ENCODE measurements around the gene SFI1.

Gene SFI1

GRCh38 chr22:31629741-31630184 lies 133.4 kb downstream of the SFI1 start:
- Histone ChIP-seq H4K8ac (ENCODE audit: low read length) (peak overlapping the region; percentile 80), H2BK120ac (ENCODE audit: low read depth, low read length) (peak overlapping the region; percentile 37), H3K27ac (ENCODE audit: low read length, poor library complexity, severe bottlenecking) (peak overlapping the region; percentile 58), H3K27me3 (ENCODE audit: control insufficient read depth in 1 of 2, insufficient read depth in 1 of 2, low read length in 2 of 2) (no peaks in the 10 kb centered on the region), H3K18ac (ENCODE audit: low read depth in 1 of 2, low read length in 2 of 2) (peak overlapping the region; percentile 88 to 93), H3K36me3 (ENCODE audit: control insufficient read depth in 1 of 2, insufficient read depth in 2 of 2, low read depth in 1 of 2, low read length in 2 of 2) (peaks cover 23 to 56% of the 10 kb centered on the region in 2 experiments), H3K23ac (ENCODE audit: low read length in 2 of 2) (peak overlapping the region in 1 of 2 experiments; percentile 5), H3K4me3 (ENCODE audit: insufficient read depth in 1 of 2, low read depth in 1 of 2, low read length in 2 of 2) (peak overlapping the region; percentile 63 to 92), H2AFZ (ENCODE audit: low read depth, low read length) (no peak overlapping the region), H2BK12ac (ENCODE audit: low read length in 2 of 2) (peak overlapping the region in 1 of 2 experiments; percentile 38), H3K14ac (ENCODE audit: low read length in 2 of 2) (peak overlapping the region in 1 of 2 experiments; percentile 56), H3K4ac (ENCODE audit: low read depth in 1 of 2, low read length in 2 of 2) (peak overlapping the region; percentile 88 to 89), H3K79me1 (replicated peaks; ENCODE audit: low read length, poor library complexity, severe bottlenecking) (peaks cover 10% of the 10 kb centered on the region), H4K91ac (ENCODE audit: low read length) (peak overlapping the region; percentile 88), H2AK5ac (ENCODE audit: low read length, severe bottlenecking) (no peak overlapping the region), H2BK15ac (ENCODE audit: low read depth, poor library complexity, severe bottlenecking) (peak overlapping the region; percentile 73), H3K4me2 (ENCODE audit: low read length, poor library complexity, severe bottlenecking) (peak overlapping the region; percentile 71), H3K4me1 (ENCODE audit: control insufficient read depth, insufficient read depth, low read depth, low read length) (peaks cover 74% of the 10 kb centered on the region), H3K9ac (ENCODE audit: low read length) (peak overlapping the region; percentile 92), H3K9me3 (ENCODE audit: control insufficient read depth, low read length) (no peaks in the 10 kb centered on the region), H2BK5ac (ENCODE audit: low read depth, low read length, poor library complexity, severe bottlenecking) (no peak overlapping the region)
- DNase-seq = no peak
- 33% methylated on average over 14 of the region's 14 CpGs for WGBS

DNA sequence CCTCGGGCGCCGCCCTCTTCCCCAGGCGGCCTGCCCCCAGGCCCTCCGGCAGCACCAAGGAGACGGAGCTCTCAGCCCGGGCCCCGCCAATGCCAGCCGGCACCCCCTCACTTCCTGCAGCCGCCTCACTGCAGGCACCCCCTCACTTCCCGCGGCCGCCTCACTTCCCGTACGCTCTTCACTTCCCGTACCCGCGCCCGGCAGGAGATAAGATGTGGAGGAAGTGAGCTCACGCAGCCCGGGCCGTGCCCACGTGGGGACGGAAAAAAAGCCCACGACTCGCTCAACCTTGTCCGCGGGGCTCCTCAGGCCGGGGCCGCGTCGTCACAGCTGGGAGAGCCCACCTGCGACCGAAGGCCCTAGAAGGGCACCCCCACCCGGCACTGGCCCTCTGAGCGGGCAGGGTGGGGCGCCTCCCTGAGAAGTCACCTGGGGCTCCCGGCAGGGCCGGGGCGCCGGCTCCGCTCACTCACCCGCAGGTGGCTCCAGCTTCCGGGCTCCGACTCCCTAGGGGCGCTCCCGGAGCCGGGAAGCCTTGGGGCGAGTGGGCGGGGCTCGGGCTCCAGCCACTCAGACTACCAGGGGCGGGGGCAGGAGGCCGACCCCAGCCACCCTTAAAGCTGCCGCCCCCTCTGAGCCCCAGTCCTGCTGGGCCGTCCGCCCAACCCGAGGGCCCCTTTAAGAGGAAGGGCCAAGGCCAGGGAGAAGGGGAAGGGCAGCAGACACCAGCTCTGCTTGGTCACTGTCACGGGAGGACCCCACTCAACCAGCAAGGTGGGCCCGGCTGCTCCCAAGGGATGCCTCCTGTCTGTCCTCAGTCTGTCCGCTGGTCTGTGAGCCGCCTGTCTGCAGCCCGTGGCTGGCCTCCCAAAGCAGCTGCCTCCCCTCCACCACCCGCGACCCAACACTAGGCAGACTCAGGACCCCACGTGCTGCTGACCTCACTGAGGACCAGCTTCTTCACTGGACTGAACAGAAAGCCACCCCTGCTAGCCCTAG lies 134.3 kb downstream of the SFI1 start:
- Histone ChIP-seq H2BK15ac (ENCODE audit: low read depth, poor library complexity, severe bottlenecking) (peak overlapping the region; percentile 84), H3K23ac (ENCODE audit: low read length in 2 of 2) (peak overlapping the region in 1 of 2 experiments; percentile 34), H2AK5ac (ENCODE audit: low read length, severe bottlenecking) (no peak overlapping the region), H2AFZ (ENCODE audit: low read depth, low read length) (peak overlapping the region; percentile 33), H3K79me1 (replicated peaks; ENCODE audit: low read length, poor library complexity, severe bottlenecking) (peaks cover 16% of the 10 kb centered on the region), H3K36me3 (ENCODE audit: control insufficient read depth in 1 of 2, insufficient read depth in 2 of 2, low read depth in 1 of 2, low read length in 2 of 2) (peaks cover 19 to 50% of the 10 kb centered on the region in 2 experiments), H2BK12ac (ENCODE audit: low read length in 2 of 2) (peak overlapping the region in 1 of 2 experiments; percentile 26), H3K14ac (ENCODE audit: low read length in 2 of 2) (peak overlapping the region in 1 of 2 experiments; percentile 68), H3K4me2 (ENCODE audit: low read length, poor library complexity, severe bottlenecking) (peak overlapping the region; percentile 71), H3K18ac (ENCODE audit: low read depth in 1 of 2, low read length in 2 of 2) (peak overlapping the region; percentile 88 to 93), H3K4ac (ENCODE audit: low read depth in 1 of 2, low read length in 2 of 2) (peak overlapping the region; percentile 88 to 89), H3K27ac (ENCODE audit: low read length, poor library complexity, severe bottlenecking) (peak overlapping the region; percentile 77), H3K4me1 (ENCODE audit: control insufficient read depth, insufficient read depth, low read depth, low read length) (peaks cover 66% of the 10 kb centered on the region), H4K91ac (ENCODE audit: low read length) (peak overlapping the region; percentile 92), H2BK5ac (ENCODE audit: low read depth, low read length, poor library complexity, severe bottlenecking) (peak overlapping the region; percentile 40), H4K8ac (ENCODE audit: low read length) (peak overlapping the region; percentile 98), H3K4me3 (ENCODE audit: insufficient read depth in 1 of 2, low read depth in 1 of 2, low read length in 2 of 2) (peak overlapping the region; percentile 63 to 92), H3K9ac (ENCODE audit: low read length) (peak overlapping the region; percentile 92), H3K9me3 (ENCODE audit: control insufficient read depth, low read length) (no peaks in the 10 kb centered on the region), H3K27me3 (ENCODE audit: control insufficient read depth in 1 of 2, insufficient read depth in 1 of 2, low read length in 2 of 2) (no peaks in the 10 kb centered on the region), H2BK120ac (ENCODE audit: low read depth, low read length) (peak overlapping the region; percentile 37)
- under 1% methylated on average over 54 of the region's 65 CpGs for WGBS
- DNase-seq = peak; percentile 89

GRCh38 chr22:31631436-31631835 lies 135.1 kb downstream of the SFI1 start:
- no peaks in the 10 kb centered on the region for H3K9me3 ChIP-seq (ENCODE audit: control insufficient read depth, low read length)
- H3K79me1 ChIP-seq (replicated peaks; ENCODE audit: low read length, poor library complexity, severe bottlenecking) = peaks cover 17% of the 10 kb centered on the region
- H3K14ac ChIP-seq (ENCODE audit: low read length in 2 of 2) = peak overlapping the region in 1 of 2 experiments; percentile 72
- peaks cover 59% of the 10 kb centered on the region for H3K4me1 ChIP-seq (ENCODE audit: control insufficient read depth, insufficient read depth, low read depth, low read length)
- no peak overlapping the region for H2BK15ac ChIP-seq (ENCODE audit: low read depth, poor library complexity, severe bottlenecking)
- peak overlapping the region; percentile 71 for H3K4me2 ChIP-seq (ENCODE audit: low read length, poor library complexity, severe bottlenecking)
- H2BK120ac ChIP-seq (ENCODE audit: low read depth, low read length) = no peak overlapping the region
- peak overlapping the region; percentile 82 to 86 for H3K18ac ChIP-seq (ENCODE audit: low read depth in 1 of 2, low read length in 2 of 2)
- DNase-seq = no peak
- H3K9ac ChIP-seq (ENCODE audit: low read length) = peak overlapping the region; percentile 92
- no peaks in the 10 kb centered on the region for H3K27me3 ChIP-seq (ENCODE audit: control insufficient read depth in 1 of 2, insufficient read depth in 1 of 2, low read length in 2 of 2)
- no peak overlapping the region for H2AFZ ChIP-seq (ENCODE audit: low read depth, low read length)
- peak overlapping the region; percentile 98 for H4K8ac ChIP-seq (ENCODE audit: low read length)
- H3K4me3 ChIP-seq (ENCODE audit: insufficient read depth in 1 of 2, low read depth in 1 of 2, low read length in 2 of 2) = peak overlapping the region in 1 of 2 experiments; percentile 92
- H3K4ac ChIP-seq (ENCODE audit: low read depth in 1 of 2, low read length in 2 of 2) = peak overlapping the region; percentile 10 to 27
- 86% methylated on average over 9 of the region's 9 CpGs for WGBS
- H2BK12ac ChIP-seq (ENCODE audit: low read length in 2 of 2) = peak overlapping the region; percentile 53 to 76
- H3K23ac ChIP-seq (ENCODE audit: low read length in 2 of 2) = peak overlapping the region in 1 of 2 experiments; percentile 24
- peak overlapping the region; percentile 92 for H4K91ac ChIP-seq (ENCODE audit: low read length)
- peak overlapping the region; percentile 77 for H3K27ac ChIP-seq (ENCODE audit: low read length, poor library complexity, severe bottlenecking)
- peaks cover 19 to 42% of the 10 kb centered on the region in 2 experiments for H3K36me3 ChIP-seq (ENCODE audit: control insufficient read depth in 1 of 2, insufficient read depth in 2 of 2, low read depth in 1 of 2, low read length in 2 of 2)
- H2AK5ac ChIP-seq (ENCODE audit: low read length, severe bottlenecking) = peak overlapping the region; percentile 21
- no peak overlapping the region for H2BK5ac ChIP-seq (ENCODE audit: low read depth, low read length, poor library complexity, severe bottlenecking)
